ENCODE measurements around the gene PTPRD. TPM values are rescaled to one million over a fixed set of nuclear protein-coding genes. Genes with fewer than 3 reads are reported as not detected.

Gene PTPRD
- total and polyA plus RNA-seq, 2 of the 4 experiments (the other 2 are of a cell fraction): 0.07 to 0.18 TPM

GRCh38 chr9:8783941-8784340 lies 1828.9 kb downstream of the PTPRD start:
- H3K4ac ChIP-seq (ENCODE audit: low read depth, low read length): no peak overlapping the region
- no peak overlapping the region for H3K18ac ChIP-seq (ENCODE audit: low read depth, low read length)
- H4K8ac ChIP-seq (ENCODE audit: low read depth in 2 of 2, low read length in 2 of 2): no peak overlapping the region
- no peaks in the 10 kb centered on the region for H3K36me3 ChIP-seq (ENCODE audit: control insufficient read depth, insufficient read depth, low read length)
- peaks cover 2% of the 10 kb centered on the region; the same call in 1 of the 2 replicates for H3K9me3 ChIP-seq (ENCODE audit: control insufficient read depth, insufficient read depth, low read length)
- H2BK15ac ChIP-seq (ENCODE audit: low read depth, low read length): no peak overlapping the region
- no peaks in the 10 kb centered on the region for H3K4me1 ChIP-seq (ENCODE audit: control insufficient read depth, insufficient read depth, low read length)
- H3K23ac ChIP-seq (ENCODE audit: low read depth, low read length): no peak overlapping the region
- no CpG with 5 or more reads among the region's 6 CpGs for WGBS, 2 experiments (ENCODE audit: extremely low coverage in 2 of 2, insufficient read length in 1 of 2)
- H3K27ac ChIP-seq (ENCODE audit: insufficient read depth, low read length): no peak overlapping the region
- ChIA-PET CTCF (no interaction called here), POLR2A (ENCODE audit: unreplicated experiment) (no interaction called here)
- no peak overlapping the region for H2AK9ac ChIP-seq (replicated peaks; ENCODE audit: low read depth, low read length, poor library complexity)
- dilution Hi-C loops (cut with HindIII; ENCODE audit: low sequenced_read_pairs, unreplicated experiment): no loop called here
- H3K56ac ChIP-seq (ENCODE audit: extremely low read depth, insufficient read depth, low read length): no peak overlapping the region
- H2BK5ac ChIP-seq (ENCODE audit: low read depth, low read length, poor library complexity, severe bottlenecking): no peak overlapping the region
- H2AFZ ChIP-seq (replicated peaks; ENCODE audit: low read length, poor library complexity): no peak overlapping the region
- in situ Hi-C loops (cut with MboI; ENCODE audit: low sequenced_read_pairs): no loop called here
- H3K27me3 ChIP-seq (ENCODE audit: control insufficient read depth, insufficient read depth, low read length): no peaks in the 10 kb centered on the region
- no peak overlapping the region for H4K5ac ChIP-seq (ENCODE audit: low read depth, low read length)
- H2BK20ac ChIP-seq (ENCODE audit: low read depth, low read length): no peak overlapping the region
- H3K4me2 ChIP-seq (ENCODE audit: low read depth, low read length): no peak overlapping the region
- no peak overlapping the region for H2BK120ac ChIP-seq (ENCODE audit: low read depth, low read length)
- no TSS peak for BruUV-seq (replicated peaks)
- H3K9me1 ChIP-seq (ENCODE audit: insufficient read depth, low read length): no peaks in the 10 kb centered on the region
- no peak overlapping the region for H2AK5ac ChIP-seq (ENCODE audit: low read depth, low read length)
- no peaks in the 10 kb centered on the region for H4K20me1 ChIP-seq (ENCODE audit: insufficient read depth, low read length)
- H3K14ac ChIP-seq (replicated peaks; ENCODE audit: low read depth, low read length): no peak overlapping the region
- no peak for DNase-seq
- H3K4me3 ChIP-seq (ENCODE audit: insufficient read depth, low read depth, low read length): no peak overlapping the region
- H4K91ac ChIP-seq (ENCODE audit: insufficient read depth, low read depth, low read length): no peak overlapping the region
- intact Hi-C loops (cut with micrococcal nuclease): no loop called here
- H3K79me1 ChIP-seq (ENCODE audit: low read depth in 1 of 2, low read length in 2 of 2): no peaks in the 10 kb centered on the region
- H3K9ac ChIP-seq (ENCODE audit: low read depth, low read length): no peak overlapping the region
- TF ChIP-seq CEBPB (IDR thresholded peaks at IDR 0.05; ENCODE audit: low read depth, low read length) (no peak), RCOR1 (IDR thresholded peaks at IDR 0.05; ENCODE audit: insufficient replicate concordance, low read length) (no peak), CTCF (conservative IDR thresholded peaks at IDR 0.05; ENCODE audit: low read depth, low read length) (no peak), MAZ (IDR thresholded peaks at IDR 0.05; ENCODE audit: borderline replicate concordance, low read depth, low read length) (no peak), ELK1 (IDR thresholded peaks at IDR 0.05; ENCODE audit: borderline replicate concordance, low read depth, low read length) (no peak), NFE2L2 (IDR thresholded peaks at IDR 0.05; ENCODE audit: low read depth, low read length) (no peak), BHLHE40 (IDR thresholded peaks at IDR 0.05; ENCODE audit: low read depth, low read length) (no peak), RFX5 (IDR thresholded peaks at IDR 0.05; ENCODE audit: low read depth, low read length) (no peak), FOS (IDR thresholded peaks at IDR 0.05; ENCODE audit: low read depth, low read length) (no peak), RAD21 (IDR thresholded peaks at IDR 0.05; ENCODE audit: low read length) (no peak), SMC3 (IDR thresholded peaks at IDR 0.05; ENCODE audit: low read depth, low read length) (no peak), POLR2A (IDR thresholded peaks at IDR 0.05; ENCODE audit: low read depth, low read length) (no peak), MXI1 (IDR thresholded peaks at IDR 0.05; ENCODE audit: borderline replicate concordance, low read depth, low read length) (no peak)
- ATAC-seq (ENCODE audit: low read depth): no peak
